Heart right ventricle (tissue), 16 donors: ENCODE data around the gene CRACR2A. TPM values are rescaled to one million over a fixed set of nuclear protein-coding genes. Genes with fewer than 3 reads are reported as not detected.

Experiments used
- ATAC-seq, 8 donors: fragments of 200-7000 bp; cut with Tn5 transposase; one replicate each; pipeline ENCODE4 v1.9.1; 2020; ENCODE audit warnings: mild to moderate bottlenecking in 8 of 8, moderate library complexity in 8 of 8, moderate number of reproducible peaks in 1 of 8
- DNase-seq, 2 donors: peaks; one replicate each; pipeline ENCODE4 v3.0.0-alpha.2; 2020
- H3K27ac ChIP-seq, 10 donors: fragments of 200-600 bp; sonication (generic) in 2 of 10; one replicate each; pipeline versions ENCODE4 v1.5.0 to v1.8.0; 2020 to 2022; ENCODE audit warnings: mild to moderate bottlenecking in 3 of 10
- H3K27me3 ChIP-seq, 7 donors: fragments of 200-600 bp; one replicate each; pipeline ENCODE4 v1.8.0; 2021 to 2022; ENCODE audit warnings: mild to moderate bottlenecking in 2 of 7
- H3K36me3 ChIP-seq, 9 donors: fragments of 200-600 bp; sonication (generic) in 1 of 9; one replicate each; pipeline versions ENCODE4 v1.5.0 to v1.8.0; 2020 to 2022; ENCODE audit warnings: mild to moderate bottlenecking in 2 of 9
- H3K4me1 ChIP-seq, 9 donors: fragments of 200-600 bp; sonication (generic) in 1 of 9; one replicate each; pipeline versions ENCODE4 v1.5.0 to v1.8.0; 2020 to 2022; ENCODE audit warnings: mild to moderate bottlenecking in 4 of 9
- H3K4me3 ChIP-seq, 10 donors: fragments of 200-600 bp; sonication (generic) in 2 of 10; one replicate each; pipeline versions ENCODE4 v1.5.0 to v1.8.0; 2020 to 2022; ENCODE audit warnings: mild to moderate bottlenecking in 7 of 10, moderate library complexity in 2 of 10
- H3K9me3 ChIP-seq, 11 donors: fragments of 200-600 bp in 10 of 11; sonication (generic) in 2 of 11; one replicate each; pipeline versions ENCODE4 v1.5.0 to v1.8.0; 2013 to 2022; ENCODE audit warnings: mild to moderate bottlenecking in 2 of 11, control low read depth in 1 of 11, moderate library complexity in 1 of 11
- CTCF ChIP-seq, 9 donors: fragments of 200-600 bp; sonication (generic) in 2 of 9; IDR thresholded peaks; one replicate each; pipeline versions ENCODE4 v1.5.0 to v1.8.0; 2021 to 2022; ENCODE audit warnings: antibody characterized with exemption in 9 of 9, mild to moderate bottlenecking in 5 of 9, moderate library complexity in 1 of 9
- WGBS, 2 donors: extraction: QIAGEN DNeasy Blood & Tissue Kit; methylation state at CpG; one replicate each; pipeline ENCODE4 v1.1.7; 2013; ENCODE audit warnings: inconsistent platforms in 1 of 2; 5-methylcytosine and 5-hydroxymethylcytosine counted together
- intact Hi-C, 10 donors: fragments of 100-400 bp; cut with DNase I; formaldehyde crosslinking; loops; one replicate each; pipeline versions ENCODE4 v1.11.1 to v1.14.2; 2022
- polyA plus RNA-seq, 2 donors: library from polyadenylated mRNA; stranded (reverse); fragments of 200-250 nt; gene quantifications; one replicate each; pipeline ENCODE4 v1.2.3, GENCODE V29; 2013
- total RNA-seq, 10 donors: library from RNA; stranded (reverse); fragmentation: NEBNext Ultra II Directional in 3 of 10; extraction: Animal tissue kit (Norgen Biotek cat#: 25700) in 3 of 10; gene quantifications; one replicate each; pipeline versions ENCODE4 v1.2.1 to v1.2.4, GENCODE V29; 2021 to 2023
- donor health status: Arrhythmogenic right ventricular cardiomyopathy.
- donor health status: ischemic (EF 13 %, LVEDD 7.1; RV severe dilation, severe dysfunction).
- donor health status: healthy with polysubstance abuse.
- donor health status: DM: no; HTN: yes; CAD: no.
- donor health status: DM: no; HTN: no; CAD: no.
- donor health status: ischemic (EF 25% LVEDD 6.9; RV normal size, moderate dysfunction).
- donor health status: ischemic (EF 25% LVEDD 5.7; RV mildly dilated, moderate dysfunction).
- donor health status: healthy.
- donor health status: DM: yes; HTN: yes; CAD: no.
- donor health status: Ischemic cardiomyopathy.
- donor health status: ischemic (EF 35%, LVEDD 5.7; RV mildly dilated, moderate dysfunction).
- donor health status: nonischemic (EF 11% LVEDD 7.7; RV severe dilation, severe dysfunction).
- donor health status: DM: yes; HTN: yes; CAD: no.
- donor health status: PGD.
- donor health status: ischemic (EF 29% LVEDD 5.4; RV normal size, mild dysfunction).
- donor health status: nonischemic (EF 23%, LVEDD 6.1; RV moderate dilation, normal function).

The CRACR2A gene
- total and polyA plus RNA-seq, 12 donors: 0.64 to 10.4 (median 4.6) TPM

DNA sequence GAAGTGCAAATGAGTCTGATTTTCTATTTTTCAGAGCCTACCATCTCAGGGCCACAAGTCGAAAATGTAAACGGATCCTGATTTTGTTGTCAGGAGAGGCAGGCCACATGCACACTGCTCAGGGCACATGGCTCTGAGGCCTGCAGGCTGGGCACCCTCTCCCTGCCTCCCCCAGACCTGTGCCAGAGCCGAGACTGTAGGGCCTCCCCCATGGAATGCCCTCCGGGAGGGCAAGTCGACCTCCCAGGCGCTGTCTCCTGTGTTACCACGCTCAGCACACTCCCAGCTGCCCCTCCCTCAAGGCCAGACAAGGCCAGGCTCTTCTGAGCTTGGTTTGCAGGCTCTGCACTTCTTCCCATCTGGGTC is 121.7 kb downstream of the CRACR2A start:
- no peak overlapping the region for H3K4me3 ChIP-seq
- H3K4me1 ChIP-seq: peaks cover 0 to 8% (median 0%) of the 10 kb centered on the region in 9 donors
- ATAC-seq (no peak), DNase-seq (no peak)
- H3K27me3 ChIP-seq: no peaks in the 10 kb centered on the region
- no peaks in the 10 kb centered on the region for H3K9me3 ChIP-seq
- TF ChIP-seq CTCF (IDR thresholded peaks at IDR 0.05): no peak
- H3K36me3 ChIP-seq: peaks cover 0 to 26% (median 0%) of the 10 kb centered on the region in 9 donors
- intact Hi-C loops: no loop called here
- WGBS, 2 donors: 88 to 91% methylated on average over 7 of the region's 7 CpGs
- H3K27ac ChIP-seq: no peak overlapping the region

GRCh38 chr12:3630621-3631271 is 122.2 kb downstream of the CRACR2A start:
- intact Hi-C loops: no loop called here
- H3K27ac ChIP-seq: no peak overlapping the region
- DNase-seq (no peak), ATAC-seq (peak in 1 of 8 donors; percentile 34)
- H3K4me3 ChIP-seq: no peak overlapping the region
- TF ChIP-seq CTCF (IDR thresholded peaks at IDR 0.05): no peak
- H3K36me3 ChIP-seq: peaks cover 0 to 27% (median 0%) of the 10 kb centered on the region in 9 donors
- no peaks in the 10 kb centered on the region for H3K27me3 ChIP-seq
- peaks cover 0 to 8% (median 0%) of the 10 kb centered on the region in 9 donors for H3K4me1 ChIP-seq
- H3K9me3 ChIP-seq: no peaks in the 10 kb centered on the region
- WGBS, 2 donors: 83 to 85% methylated on average over 8 of the region's 8 CpGs

DNA sequence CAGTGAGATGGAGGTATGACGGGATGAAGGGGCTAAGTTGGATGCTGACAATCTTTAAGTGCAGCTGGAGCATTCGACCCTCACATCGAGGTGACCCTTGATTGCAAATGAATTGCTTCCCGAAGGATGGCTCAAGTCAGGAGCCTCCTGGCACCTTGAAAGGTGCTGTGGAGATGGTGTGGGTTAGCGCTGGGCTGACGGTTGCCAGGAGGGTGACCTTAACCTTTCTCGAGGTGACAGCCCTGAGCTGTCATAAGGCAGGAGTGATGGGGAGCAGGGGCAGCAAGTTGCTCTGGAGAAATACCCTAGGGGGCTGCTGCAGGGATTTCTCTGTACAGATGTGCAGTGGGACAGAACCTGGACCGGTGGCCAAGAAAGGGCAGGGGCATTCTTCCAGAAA is 122.8 kb downstream of the CRACR2A start:
- H3K9me3 ChIP-seq: no peaks in the 10 kb centered on the region
- H3K4me3 ChIP-seq: no peak overlapping the region
- DNase-seq: no peak
- no peaks in the 10 kb centered on the region for H3K27me3 ChIP-seq
- no peak for ATAC-seq
- no peak overlapping the region for H3K27ac ChIP-seq
- WGBS, 2 donors: 77 to 80% methylated on average over 8 of the region's 8 CpGs
- intact Hi-C loops: no loop called here
- peaks cover 0 to 34% (median 0%) of the 10 kb centered on the region in 9 donors for H3K36me3 ChIP-seq
- TF ChIP-seq CTCF (IDR thresholded peaks at IDR 0.05): no peak
- peaks cover 0 to 8% (median 0%) of the 10 kb centered on the region in 9 donors for H3K4me1 ChIP-seq

- Histone ChIP-seq H3K27me3 (no peaks in the 10 kb centered on the region), H3K9me3 (no peaks in the 10 kb centered on the region), H3K4me1 (peaks cover 0 to 8% (median 0%) of the 10 kb centered on the region in 9 donors), H3K4me3 (no peak overlapping the region), H3K27ac (peak overlapping the region in 6 of 10 donors; percentile 8 to 65 (median 42)), H3K36me3 (peaks cover 0 to 41% (median 0%) of the 10 kb centered on the region in 9 donors)
- intact Hi-C loops: no loop called here
- TF ChIP-seq CTCF (IDR thresholded peaks at IDR 0.05): no peak
- 74 to 82% methylated on average over 14 of the region's 14 CpGs for WGBS, 2 donors
- DNase-seq: no peak
- peak in 5 of 8 donors; percentile 36 to 73 (median 62) for ATAC-seq
These were observed 123.7 kb downstream of the CRACR2A start for GRCh38 chr12:3629057-3629830.
